ENCODE measurements around the gene CHPF2. TPM values are rescaled to one million over a fixed set of nuclear protein-coding genes. Genes with fewer than 3 reads are reported as not detected.

Gene CHPF2
- total RNA-seq, 4 donors from 2014 or later = 34.5 to 58.5 (median 40.2) TPM

DNA sequence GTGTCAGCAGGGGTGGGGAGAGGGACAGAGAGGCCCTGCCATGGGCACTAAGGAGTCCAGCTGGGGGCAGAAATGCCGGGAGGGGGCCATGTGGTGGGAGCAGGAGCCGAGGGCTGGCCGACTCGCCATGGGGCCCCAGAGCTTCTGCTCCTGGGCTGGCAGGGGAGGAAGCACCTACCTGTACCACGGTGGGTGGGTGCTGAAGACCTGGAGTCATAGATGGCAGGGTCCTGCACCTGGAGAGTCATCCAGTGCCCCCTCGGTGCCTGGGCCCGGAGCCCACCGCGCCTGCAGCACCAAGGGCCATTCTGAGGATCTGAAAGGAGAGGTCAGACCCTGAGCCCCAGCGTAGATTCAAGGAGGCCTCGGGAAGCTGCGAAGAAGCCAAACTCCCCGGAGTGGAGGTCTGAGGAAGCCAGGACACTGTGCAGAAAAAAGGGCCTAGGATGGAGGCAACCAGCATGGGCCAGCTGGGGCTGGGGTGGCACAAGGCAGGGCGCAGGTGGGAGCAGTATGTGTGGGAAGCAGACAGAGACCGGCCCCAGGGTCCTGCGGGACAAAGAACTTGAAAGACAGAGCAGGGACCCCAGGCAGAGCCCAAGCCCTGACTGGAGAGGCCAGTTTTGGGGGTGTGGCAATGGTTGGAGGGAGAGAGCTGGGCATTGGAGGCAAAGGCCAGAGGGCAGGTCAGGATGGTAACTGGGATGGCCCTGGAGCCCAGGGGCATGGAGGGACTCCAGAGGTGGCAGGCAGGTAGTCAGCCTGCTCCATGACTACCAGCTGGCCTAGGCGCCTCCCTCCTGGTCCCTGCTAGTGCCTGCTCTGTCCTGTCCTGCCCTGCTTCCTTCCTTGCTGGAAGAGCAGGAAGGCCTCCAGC, 42.9 kb downstream of the CHPF2 start:
- TF ChIP-seq CTCF (IDR thresholded peaks at IDR 0.05) (no peak), EP300 (IDR thresholded peaks at IDR 0.05) (no peak), POLR2A (IDR thresholded peaks at IDR 0.05) (no peak)
- peaks cover 0 to 14% (median 0%) of the 10 kb centered on the region in 3 donors for H3K36me3 ChIP-seq
- no peak overlapping the region for H3K4me3 ChIP-seq
- 79 to 83% methylated on average over 12 to 17 of the region's 17 CpGs for WGBS, 2 donors
- DNase-seq (ENCODE audit: low spot score in 2 of 2) = no peak
- H3K4me1 ChIP-seq = peaks cover 0 to 49% (median 20%) of the 10 kb centered on the region in 4 donors
- no peaks in the 10 kb centered on the region for H3K9me3 ChIP-seq
- H3K27ac ChIP-seq = peak overlapping the region in 2 of 4 donors; percentile 48 to 76
- no peaks in the 10 kb centered on the region for H3K27me3 ChIP-seq

GRCh38 chr7:151275813-151276577, 43.7 kb downstream of the CHPF2 start:
- H3K4me1 ChIP-seq = peaks cover 0 to 49% (median 20%) of the 10 kb centered on the region in 4 donors
- no peaks in the 10 kb centered on the region for H3K27me3 ChIP-seq
- no peaks in the 10 kb centered on the region for H3K9me3 ChIP-seq
- H3K36me3 ChIP-seq = peaks cover 0 to 10% (median 0%) of the 10 kb centered on the region in 3 donors
- no peak for TF ChIP-seq EP300 (IDR thresholded peaks at IDR 0.05)
- no peak for TF ChIP-seq CTCF (IDR thresholded peaks at IDR 0.05)
- DNase-seq (ENCODE audit: low spot score in 2 of 2) = no peak
- H3K27ac ChIP-seq = peak overlapping the region in 2 of 4 donors; percentile 48 to 76
- peak overlapping the region in 2 of 4 donors; percentile 28 to 62 for H3K4me3 ChIP-seq
- WGBS, 2 donors = 20 to 25% methylated on average over 10 of the region's 10 CpGs

GRCh38 chr7:151276666-151277590, 44.6 kb downstream of the CHPF2 start:
- peaks cover 0 to 10% (median 0%) of the 10 kb centered on the region in 3 donors for H3K36me3 ChIP-seq
- no peaks in the 10 kb centered on the region for H3K27me3 ChIP-seq
- peak in 1 of 2 donors; percentile 32 for DNase-seq (ENCODE audit: low spot score in 2 of 2)
- TF ChIP-seq POLR2A (IDR thresholded peaks at IDR 0.05) (peak; percentile 19 to 52), EP300 (IDR thresholded peaks at IDR 0.05) (no peak)
- WGBS, 2 donors = 1 to 5% methylated on average over 15 to 52 of the region's 63 CpGs
- peaks cover 0 to 40% (median 17%) of the 10 kb centered on the region in 4 donors for H3K4me1 ChIP-seq
- no peaks in the 10 kb centered on the region for H3K9me3 ChIP-seq
- peak overlapping the region in 3 of 4 donors; percentile 19 to 76 (median 48) for H3K27ac ChIP-seq
- H3K4me3 ChIP-seq = peak overlapping the region; percentile 16 to 62 (median 35)

GRCh38 chr7:151277631-151278030, 45.3 kb downstream of the CHPF2 start:
- Histone ChIP-seq H3K27ac (peak overlapping the region in 1 of 4 donors; percentile 76), H3K4me3 (peak overlapping the region in 3 of 4 donors; percentile 1 to 62 (median 42))
- no peak for TF ChIP-seq CTCF (IDR thresholded peaks at IDR 0.05)
- TF ChIP-seq POLR2A (IDR thresholded peaks at IDR 0.05) = no peak
- TF ChIP-seq EP300 (IDR thresholded peaks at IDR 0.05) = no peak

DNA sequence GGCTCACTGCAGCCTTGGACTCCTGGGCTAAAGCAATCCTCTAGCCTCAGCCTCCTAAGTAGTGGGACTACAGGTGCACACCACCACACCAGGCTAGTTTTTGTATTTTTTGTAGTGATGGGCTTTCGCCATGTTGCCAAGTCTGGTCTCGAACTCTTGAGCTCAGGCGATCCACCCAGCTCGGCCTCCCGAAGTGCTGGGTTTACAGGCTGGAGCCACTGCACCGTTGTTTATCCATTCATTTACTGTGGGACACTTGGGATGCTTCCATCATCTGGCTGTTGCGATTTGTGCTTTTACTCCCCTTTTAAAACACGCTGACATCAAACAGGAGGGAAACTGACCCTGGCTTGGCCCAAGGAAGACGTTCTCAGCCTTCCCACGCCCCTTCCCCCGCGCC, 46.7 kb downstream of the CHPF2 start:
- no peak overlapping the region for H3K4me3 ChIP-seq
- no peak overlapping the region for H3K27ac ChIP-seq
- 82 to 84% methylated on average over 12 of the region's 12 CpGs for WGBS, 2 donors
- H3K27me3 ChIP-seq = no peaks in the 10 kb centered on the region
- DNase-seq (ENCODE audit: low spot score in 2 of 2) = no peak
- TF ChIP-seq CTCF (IDR thresholded peaks at IDR 0.05) = no peak
- no peak for TF ChIP-seq POLR2A (IDR thresholded peaks at IDR 0.05)
- TF ChIP-seq EP300 (IDR thresholded peaks at IDR 0.05) = no peak
- peaks cover 0 to 30% (median 8%) of the 10 kb centered on the region in 4 donors for H3K4me1 ChIP-seq
- no peaks in the 10 kb centered on the region for H3K9me3 ChIP-seq
- peaks cover 0 to 6% (median 0%) of the 10 kb centered on the region in 3 donors for H3K36me3 ChIP-seq

More at GRCh38 chr7:151277631-151278030, 45.3 kb downstream of the CHPF2 start:
- Histone ChIP-seq H3K36me3 (peaks cover 0 to 10% (median 0%) of the 10 kb centered on the region in 3 donors), H3K27me3 (no peaks in the 10 kb centered on the region), H3K9me3 (no peaks in the 10 kb centered on the region), H3K4me1 (peaks cover 0 to 32% (median 10%) of the 10 kb centered on the region in 4 donors)
- no peak for DNase-seq (ENCODE audit: low spot score in 2 of 2)
- 55 to 70% methylated on average over 6 to 8 of the region's 8 CpGs for WGBS, 2 donors

Data from tibial nerve (tissue), 4 donors.